ENCODE results near the gene SLC22A15. TPM values are rescaled to one million over a fixed set of nuclear protein-coding genes. Genes with fewer than 3 reads are reported as not detected.

Gene SLC22A15
- total and polyA plus RNA-seq, 2 donors (not counting 1 experiment from before 2014, with no cell fraction given): 4.9 to 21.0 TPM

- no peak for TF ChIP-seq CTCF (conservative IDR thresholded peaks at IDR 0.05 in 1 of 2, IDR thresholded peaks at IDR 0.05 in 1 of 2; ENCODE audit: low read depth in 1 of 2, low read length in 2 of 2)
- TF ChIP-seq EZH2 (IDR thresholded peaks at IDR 0.05; ENCODE audit: low read length, missing control alignments): no peak
- no peaks in the 10 kb centered on the region for H3K27me3 ChIP-seq (ENCODE audit: control insufficient read depth, insufficient read depth, low read length)
- no peaks in the 10 kb centered on the region for H3K9me3 ChIP-seq (ENCODE audit: control insufficient read depth, insufficient read depth, low read depth, low read length)
- no peaks in the 10 kb centered on the region for H4K20me1 ChIP-seq (ENCODE audit: control insufficient read depth, extremely low read depth, insufficient read depth, low read length)
- H2AFZ ChIP-seq (ENCODE audit: low read length): no peak overlapping the region
- H3K4me3 ChIP-seq (replicated peaks in 1 of 4; ENCODE audit: control extremely low read depth in 1 of 4, insufficient read depth in 1 of 4, low read depth in 3 of 4, low read length in 4 of 4): no peak overlapping the region
- no peaks in the 10 kb centered on the region for H3K4me1 ChIP-seq (ENCODE audit: control insufficient read depth, extremely low read depth, insufficient read depth, low read length)
- H3K36me3 ChIP-seq (ENCODE audit: control insufficient read depth, insufficient read depth, low read length): no peaks in the 10 kb centered on the region
- no peak for DNase-seq (ENCODE audit: low read depth in 2 of 2)
- no peak overlapping the region for H3K27ac ChIP-seq (ENCODE audit: insufficient read depth, low read length)
- H3K79me2 ChIP-seq (ENCODE audit: control insufficient read depth, insufficient read depth, low read length): no peaks in the 10 kb centered on the region
- no peak overlapping the region for H3K4me2 ChIP-seq (ENCODE audit: extremely low read depth, insufficient read depth, low read length)
- H3K9ac ChIP-seq (ENCODE audit: insufficient read depth, low read length): no peak overlapping the region
Observed at GRCh38 chr1:115953180-115953579, 23.1 kb upstream of the SLC22A15 start.

GRCh38 chr1:115954684-115955083 lies 21.6 kb upstream of the SLC22A15 start:
- Histone ChIP-seq H3K27me3 (ENCODE audit: control insufficient read depth, insufficient read depth, low read length) (no peaks in the 10 kb centered on the region), H3K79me2 (ENCODE audit: control insufficient read depth, insufficient read depth, low read length) (no peaks in the 10 kb centered on the region), H4K20me1 (ENCODE audit: control insufficient read depth, extremely low read depth, insufficient read depth, low read length) (no peaks in the 10 kb centered on the region), H2AFZ (ENCODE audit: low read length) (no peak overlapping the region), H3K9ac (ENCODE audit: insufficient read depth, low read length) (no peak overlapping the region), H3K4me2 (ENCODE audit: extremely low read depth, insufficient read depth, low read length) (no peak overlapping the region), H3K27ac (ENCODE audit: insufficient read depth, low read length) (no peak overlapping the region), H3K4me1 (ENCODE audit: control insufficient read depth, extremely low read depth, insufficient read depth, low read length) (no peaks in the 10 kb centered on the region), H3K4me3 (replicated peaks in 1 of 4; ENCODE audit: control extremely low read depth in 1 of 4, insufficient read depth in 1 of 4, low read depth in 3 of 4, low read length in 4 of 4) (no peak overlapping the region), H3K9me3 (ENCODE audit: control insufficient read depth, insufficient read depth, low read depth, low read length) (no peaks in the 10 kb centered on the region), H3K36me3 (ENCODE audit: control insufficient read depth, insufficient read depth, low read length) (no peaks in the 10 kb centered on the region)
- TF ChIP-seq CTCF (conservative IDR thresholded peaks at IDR 0.05 in 1 of 2, IDR thresholded peaks at IDR 0.05 in 1 of 2; ENCODE audit: low read depth in 1 of 2, low read length in 2 of 2) (no peak), EZH2 (IDR thresholded peaks at IDR 0.05; ENCODE audit: low read length, missing control alignments) (no peak)
- no peak for DNase-seq (ENCODE audit: low read depth in 2 of 2)

GRCh38 chr1:115955228-115955627 lies 21.1 kb upstream of the SLC22A15 start:
- DNase-seq (ENCODE audit: low read depth in 2 of 2): no peak
- H3K4me2 ChIP-seq (ENCODE audit: extremely low read depth, insufficient read depth, low read length): no peak overlapping the region
- TF ChIP-seq EZH2 (IDR thresholded peaks at IDR 0.05; ENCODE audit: low read length, missing control alignments) (no peak), CTCF (conservative IDR thresholded peaks at IDR 0.05 in 1 of 2, IDR thresholded peaks at IDR 0.05 in 1 of 2; ENCODE audit: low read depth in 1 of 2, low read length in 2 of 2) (no peak)
- no peaks in the 10 kb centered on the region for H4K20me1 ChIP-seq (ENCODE audit: control insufficient read depth, extremely low read depth, insufficient read depth, low read length)
- no peaks in the 10 kb centered on the region for H3K36me3 ChIP-seq (ENCODE audit: control insufficient read depth, insufficient read depth, low read length)
- no peaks in the 10 kb centered on the region for H3K9me3 ChIP-seq (ENCODE audit: control insufficient read depth, insufficient read depth, low read depth, low read length)
- H3K27me3 ChIP-seq (ENCODE audit: control insufficient read depth, insufficient read depth, low read length): no peaks in the 10 kb centered on the region
- H3K9ac ChIP-seq (ENCODE audit: insufficient read depth, low read length): no peak overlapping the region
- no peak overlapping the region for H3K4me3 ChIP-seq (replicated peaks in 1 of 4; ENCODE audit: control extremely low read depth in 1 of 4, insufficient read depth in 1 of 4, low read depth in 3 of 4, low read length in 4 of 4)
- H3K79me2 ChIP-seq (ENCODE audit: control insufficient read depth, insufficient read depth, low read length): no peaks in the 10 kb centered on the region
- no peaks in the 10 kb centered on the region for H3K4me1 ChIP-seq (ENCODE audit: control insufficient read depth, extremely low read depth, insufficient read depth, low read length)
- H3K27ac ChIP-seq (ENCODE audit: insufficient read depth, low read length): no peak overlapping the region
- no peak overlapping the region for H2AFZ ChIP-seq (ENCODE audit: low read length)
